NCI-H510A (cell line): ENCODE results near the gene TBC1D12.
A peak's percentile ranks its signal among the peaks of the same experiment; 100 is the strongest.
"Not testable (repeated sequence)": the region's sequence is repeated elsewhere in the genome, so short reads cannot be mapped to it uniquely, and the experiment has no call there.

Experiments
- DNase-seq: peaks from one replicate; lab custom pipeline; 2025; lab: John Stamatoyannopoulos, UW

The TBC1D12 gene

DNA sequence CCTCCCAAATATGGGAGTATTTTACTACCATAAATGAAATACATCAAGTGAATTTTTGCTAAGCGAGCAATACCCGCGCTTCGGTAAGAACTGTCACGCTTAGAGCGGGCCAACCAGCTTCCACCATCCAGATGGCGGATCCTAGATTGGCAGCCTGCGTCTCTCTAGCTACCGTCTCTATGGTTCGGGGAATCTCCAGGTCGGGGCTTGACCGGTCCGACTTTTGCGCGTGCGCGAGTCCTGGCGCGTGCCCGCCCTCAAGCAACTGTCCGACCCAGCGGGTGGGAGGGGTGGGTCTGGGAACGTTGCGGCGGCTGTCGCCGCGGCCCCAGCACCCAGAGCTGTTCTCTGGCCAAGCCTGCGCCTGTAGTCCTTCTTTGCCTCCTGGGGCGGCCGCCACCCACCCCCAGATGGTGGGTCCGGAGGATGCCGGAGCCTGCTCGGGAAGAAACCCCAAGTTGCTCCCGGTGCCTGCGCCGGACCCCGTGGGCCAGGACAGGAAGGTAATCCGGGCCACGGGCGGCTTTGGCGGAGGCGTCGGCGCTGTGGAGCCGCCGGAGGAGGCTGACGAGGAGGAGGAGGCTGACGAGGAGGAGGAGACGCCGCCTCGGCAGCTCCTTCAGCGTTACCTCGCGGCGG, at the start of gene TBC1D12:
Gene TBC1D12 (plus strand): TSS at position 338 of the 639 bp plus-strand sequence. CDS start 73 bp downstream, at position 411.
- peak; percentile 92 for DNase-seq

DNA sequence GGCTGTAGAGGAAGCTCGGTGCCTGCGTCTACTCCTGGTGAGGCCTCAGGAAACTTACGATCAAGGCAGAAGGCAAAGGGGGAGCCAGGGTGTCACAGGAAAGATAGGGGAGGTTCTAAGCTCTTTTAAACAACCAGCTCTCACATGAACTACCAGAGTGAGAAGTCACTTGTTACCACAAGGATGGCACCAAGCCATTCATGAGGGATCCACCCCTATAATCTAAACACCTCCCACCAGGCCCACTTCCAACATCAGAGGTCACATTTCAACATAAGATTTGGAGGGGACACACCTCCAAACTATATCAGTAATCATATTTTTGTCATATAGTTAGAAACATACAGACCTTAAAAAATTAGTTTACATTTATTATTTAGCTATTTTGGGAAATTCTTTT, 49.0 kb upstream of the TBC1D12 start:
- no peak for DNase-seq

DNA sequence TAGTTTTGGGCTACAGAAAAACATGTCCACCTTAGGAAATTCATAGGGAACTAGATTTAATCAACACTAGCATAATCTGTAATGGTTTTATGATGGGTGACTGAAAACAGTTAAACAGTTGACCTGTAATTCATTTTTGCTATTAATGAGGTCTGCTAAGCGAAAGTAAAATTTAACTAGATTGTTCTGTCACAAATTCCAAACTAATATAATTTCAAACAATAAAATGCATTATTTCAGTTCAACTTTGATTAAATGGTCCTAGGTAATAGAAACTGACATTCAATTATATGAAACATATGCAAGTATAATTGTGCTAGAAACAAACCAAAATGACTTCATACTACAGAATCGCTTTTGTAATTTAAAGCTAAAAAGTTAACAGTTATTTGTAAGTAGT, 46.5 kb upstream of the TBC1D12 start:
- no peak for DNase-seq

DNA sequence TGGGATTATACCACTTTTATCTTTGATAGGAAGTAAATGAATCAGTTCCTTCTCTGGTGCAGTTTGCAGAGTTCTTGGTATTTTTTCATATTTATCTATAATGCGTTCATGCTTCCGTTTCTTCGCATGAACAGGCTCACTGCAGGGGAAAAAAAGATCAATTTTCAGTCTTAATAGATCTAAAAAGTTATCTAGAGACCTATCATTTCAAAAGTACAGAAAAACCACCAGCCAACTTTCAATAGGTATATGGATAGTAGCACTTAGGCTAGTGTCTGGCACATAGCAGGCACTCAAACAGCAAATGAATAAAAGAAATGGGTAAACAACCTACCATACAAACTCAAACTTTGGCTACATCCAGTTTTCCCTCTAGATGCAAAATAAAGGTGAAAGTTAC, 45.1 kb upstream of the TBC1D12 start:
- DNase-seq: no peak

DNA sequence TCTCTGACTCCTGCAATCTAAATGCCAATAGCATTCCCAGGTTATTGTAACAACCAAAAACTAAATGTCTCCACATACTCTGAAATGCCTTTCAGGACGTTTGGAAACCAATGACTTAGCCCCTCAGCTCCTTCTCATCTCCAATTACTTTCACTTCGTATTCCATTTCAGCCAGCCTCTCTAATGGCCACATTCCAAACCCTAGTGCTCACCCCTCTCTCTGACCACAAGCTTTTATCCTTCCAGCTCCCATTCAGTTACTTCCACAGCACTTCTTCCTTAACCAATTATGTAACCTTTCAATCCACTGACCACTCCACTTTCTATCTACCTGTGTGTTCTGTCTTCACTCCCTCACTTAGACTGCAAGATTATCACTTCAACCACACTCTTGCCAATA, 43.9 kb upstream of the TBC1D12 start:
- DNase-seq: no peak

DNA sequence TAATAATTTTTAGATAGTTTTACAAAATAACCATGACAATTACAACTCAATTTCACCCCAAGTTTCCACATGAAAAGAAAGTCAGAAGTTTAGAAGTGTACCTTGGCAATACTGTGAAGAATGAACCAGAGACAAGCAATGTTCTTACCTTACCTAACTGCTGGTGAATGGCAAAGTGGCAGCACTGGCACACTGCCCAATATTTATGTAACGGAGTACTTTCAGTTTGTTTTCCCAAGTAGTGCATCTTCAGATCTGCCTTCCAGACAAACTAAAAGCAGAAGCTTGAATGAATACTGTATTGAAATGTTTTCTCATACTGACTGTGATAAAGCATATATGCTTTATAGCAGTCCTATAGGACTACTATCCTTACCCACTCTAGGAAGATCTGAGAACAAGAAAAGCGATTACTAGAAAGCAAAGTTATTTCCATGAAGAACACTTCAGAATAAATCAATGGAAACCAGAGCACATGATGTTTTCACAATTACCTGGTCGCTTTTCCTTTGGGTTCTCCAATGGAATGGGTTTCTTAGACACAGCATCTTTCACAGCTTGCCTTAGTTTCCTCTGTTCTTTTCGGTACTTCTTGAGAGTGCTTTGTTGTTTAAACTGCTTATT, 41.1 kb upstream of the TBC1D12 start:
- no peak for DNase-seq

DNA sequence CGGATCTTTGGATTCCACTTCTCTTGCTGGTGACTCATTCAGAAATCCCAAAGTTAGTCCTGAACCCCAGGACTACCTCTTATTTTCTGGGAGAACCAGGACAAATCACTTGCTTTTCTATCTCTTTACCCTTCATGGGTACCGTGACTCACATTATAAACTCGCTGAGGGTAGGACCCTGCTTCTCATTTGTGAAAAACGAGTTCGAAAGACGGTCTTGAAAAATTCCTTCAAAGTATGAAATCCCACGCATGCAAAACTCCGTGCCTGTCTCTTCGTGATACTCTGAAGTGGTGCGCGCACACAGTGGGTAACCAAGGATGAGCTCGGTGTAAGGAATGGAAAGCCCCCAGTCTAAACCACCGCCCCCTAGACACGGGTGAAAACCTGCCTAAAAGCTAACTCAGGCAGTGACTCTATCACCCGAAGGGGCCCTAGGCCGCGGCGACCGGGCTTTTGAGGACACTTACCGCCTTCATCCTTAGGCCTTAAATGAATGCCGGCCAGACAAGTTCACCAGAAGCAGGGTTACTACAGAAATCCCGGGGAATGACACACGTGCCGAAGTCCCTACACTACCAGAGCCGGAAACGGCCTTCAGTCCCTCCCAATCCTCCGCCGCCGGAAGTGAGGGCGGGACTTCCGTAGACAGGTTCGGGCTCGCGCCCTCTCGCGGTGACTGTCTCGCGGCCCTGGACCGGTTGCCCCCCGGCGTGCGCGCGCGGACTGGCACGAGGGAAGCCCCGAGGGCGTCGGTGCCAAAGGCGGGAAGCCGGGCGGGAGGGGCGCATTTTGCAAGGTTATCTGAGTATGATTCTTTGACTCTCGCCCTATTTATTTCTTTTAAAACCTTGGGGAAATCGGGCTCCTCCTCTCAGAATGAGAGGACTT, 39.7 kb upstream of the TBC1D12 start, which contains the start of gene NOC3L:
Gene NOC3L (minus strand): TSS at position 580 of the 891 bp plus-strand sequence. CDS start 101 bp downstream, at position 479.
- DNase-seq: peak; percentile 91

DNA sequence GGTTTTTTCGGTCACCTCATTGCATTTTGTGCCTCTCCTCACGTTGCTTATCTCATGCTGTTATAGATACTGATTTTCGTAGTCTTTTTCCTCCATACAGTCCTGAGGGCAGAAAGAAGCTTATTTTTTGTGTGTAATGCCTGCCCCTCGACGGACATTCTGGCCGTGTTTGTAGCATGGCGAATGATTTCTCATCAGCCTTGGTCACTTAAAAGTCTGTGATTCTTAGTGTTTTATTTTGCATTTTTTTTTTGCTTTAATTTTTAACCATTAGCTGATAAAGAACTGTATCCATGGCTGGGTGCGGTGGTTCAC, 39.1 kb upstream of the TBC1D12 start:
- DNase-seq: no peak

DNA sequence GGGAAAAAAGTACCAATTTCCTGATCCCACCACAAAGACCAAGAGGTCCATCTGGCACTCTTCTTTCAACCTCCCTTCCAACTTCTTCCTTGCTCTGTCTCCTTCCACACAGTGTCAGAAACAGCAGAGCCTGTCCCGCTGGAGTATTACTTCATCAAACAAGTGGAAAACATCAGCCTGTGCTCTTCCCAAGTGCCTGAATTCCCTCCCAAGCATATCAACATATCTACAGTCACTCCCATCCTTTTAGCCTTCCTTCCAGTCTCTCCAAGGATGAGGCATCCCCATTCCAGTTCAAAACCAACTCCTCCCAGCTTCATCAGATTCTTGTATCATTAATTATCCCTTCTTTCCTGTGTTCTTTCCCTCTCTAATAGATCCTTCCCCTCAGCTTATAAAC, 37.9 kb upstream of the TBC1D12 start:
- DNase-seq: no peak

DNA sequence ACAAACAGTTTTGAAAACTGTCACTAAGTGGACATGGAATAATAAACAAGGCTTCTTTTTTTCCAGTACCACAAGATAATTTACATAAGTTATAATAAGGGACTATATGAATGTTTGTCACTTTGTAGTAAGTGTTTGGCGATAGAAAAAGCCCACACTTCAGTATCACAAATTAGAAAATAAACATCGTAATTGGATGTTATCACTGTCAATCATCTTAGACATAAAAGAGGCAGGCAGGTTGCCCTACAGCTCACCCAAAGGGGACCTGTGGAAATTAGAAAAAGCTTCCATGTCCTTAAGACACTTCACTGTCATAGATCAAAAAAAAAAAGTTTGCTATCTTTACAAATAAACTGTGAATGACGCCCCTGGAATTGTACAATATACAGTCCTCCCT, 36.0 kb upstream of the TBC1D12 start:
- DNase-seq: no peak

DNA sequence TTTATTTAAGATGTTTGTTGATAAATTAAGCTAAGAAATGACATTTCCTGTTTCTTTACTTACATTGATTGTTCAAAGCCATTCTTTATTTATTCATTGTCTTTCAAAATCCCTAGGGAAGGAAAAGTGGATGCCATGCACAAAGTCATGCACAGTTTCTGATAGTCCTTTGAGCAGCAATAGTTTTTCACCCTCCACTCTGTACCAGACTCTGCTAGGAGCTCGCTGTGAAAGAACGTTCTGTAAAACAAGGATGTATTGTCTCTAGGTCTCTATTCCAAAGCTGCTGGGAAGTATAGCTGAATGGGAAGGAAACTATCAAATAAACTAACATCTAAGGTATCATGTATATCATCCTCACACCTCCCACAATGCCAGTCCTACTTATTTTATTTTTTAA, 31.8 kb upstream of the TBC1D12 start:
- no peak for DNase-seq

DNA sequence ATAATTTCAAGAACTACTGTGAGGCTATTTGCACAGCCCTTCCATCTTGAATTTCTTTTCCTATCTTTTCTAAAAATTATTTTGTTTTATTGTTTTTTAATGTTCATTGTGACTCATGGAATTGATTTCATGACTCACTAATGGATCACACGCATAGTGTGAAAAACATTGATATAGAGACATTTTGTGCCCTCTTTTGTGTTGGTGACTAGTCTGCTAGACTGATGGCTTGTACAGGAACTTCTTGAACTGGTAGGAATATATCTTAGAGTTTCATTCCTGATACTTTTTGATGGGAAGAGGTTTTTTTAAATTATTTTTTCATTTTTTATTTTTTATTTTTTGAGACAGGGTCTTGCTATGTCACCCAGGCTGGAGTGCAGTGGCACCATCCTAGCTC, 27.0 kb upstream of the TBC1D12 start:
- no peak for DNase-seq

DNA sequence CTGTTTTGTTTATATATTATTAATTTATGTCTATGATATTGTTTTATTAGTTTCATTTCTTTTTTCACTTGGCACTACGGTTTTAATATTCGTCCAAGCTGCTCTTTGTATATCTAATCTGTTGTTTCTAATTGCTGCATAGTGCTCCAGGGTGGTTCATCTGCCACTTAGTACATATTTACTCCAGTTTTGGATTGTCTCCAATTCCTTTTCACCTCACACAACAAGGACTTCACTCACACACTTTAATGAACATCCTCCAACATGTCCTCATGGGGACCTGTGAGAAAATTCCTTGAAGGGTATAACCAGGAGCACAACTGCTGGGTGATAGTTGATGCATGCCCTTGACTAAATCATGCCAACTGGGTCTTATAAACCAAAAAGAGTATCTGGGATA, 25.5 kb upstream of the TBC1D12 start:
- DNase-seq: no peak

DNA sequence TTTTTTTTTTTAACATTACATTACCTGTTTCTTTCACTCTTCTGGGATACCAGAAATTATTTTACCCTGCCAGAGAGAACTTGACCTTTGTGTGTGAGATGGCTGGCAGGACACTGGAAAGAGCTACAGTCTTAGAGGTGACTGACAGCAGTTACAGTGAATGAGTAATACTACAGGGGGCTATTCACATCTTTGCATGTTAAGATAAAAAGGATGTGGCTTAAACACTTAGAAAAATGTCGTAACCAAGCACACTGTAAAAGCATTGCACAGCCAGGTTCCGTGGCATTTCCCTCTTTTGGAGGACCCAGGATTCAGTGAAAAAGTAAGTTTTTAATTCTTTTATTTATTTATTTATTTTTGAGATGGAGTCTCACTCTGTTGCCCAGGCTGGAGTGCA, 18.8 kb upstream of the TBC1D12 start:
- DNase-seq: no peak

DNA sequence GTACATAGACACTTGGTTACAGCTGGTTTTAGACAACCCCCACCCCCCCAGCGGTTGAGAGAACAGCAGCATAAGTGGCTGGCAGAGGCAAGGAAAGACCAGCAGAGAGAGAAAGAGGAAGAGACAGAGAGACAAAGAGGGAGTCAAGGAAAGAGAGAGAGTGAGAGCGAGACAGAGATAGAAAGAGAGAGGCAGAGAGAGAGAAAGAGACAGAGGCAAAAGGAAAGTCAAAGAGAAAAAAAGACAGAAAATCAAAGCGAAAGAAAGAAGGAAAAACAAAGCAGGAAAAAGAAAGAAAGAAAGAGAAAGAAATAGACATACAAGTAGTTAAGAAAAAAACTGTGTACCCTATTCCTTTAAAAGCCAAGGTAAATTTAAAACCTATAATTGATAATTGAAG, 16.6 kb upstream of the TBC1D12 start:
- DNase-seq: not testable (repeated sequence)

DNA sequence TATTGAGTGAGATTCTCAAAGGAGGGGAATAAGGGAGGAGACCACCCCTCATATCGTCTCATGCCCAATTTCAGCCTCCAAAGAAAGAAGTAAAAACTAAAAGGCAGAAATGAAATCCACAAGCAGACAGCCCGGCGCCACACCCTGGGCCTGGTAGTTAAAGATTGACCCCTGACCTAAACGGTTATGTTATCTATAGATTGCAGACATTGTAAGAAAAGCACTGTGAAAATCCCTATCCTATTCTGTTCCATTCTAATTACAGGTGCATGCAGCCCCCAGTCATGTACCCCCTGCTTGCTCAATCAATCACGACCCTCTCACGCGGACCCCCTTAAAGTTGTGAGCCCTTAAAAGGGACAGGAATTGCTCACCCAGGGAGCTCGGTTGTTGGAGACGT, 10.2 kb upstream of the TBC1D12 start:
- DNase-seq: not testable (repeated sequence)

DNA sequence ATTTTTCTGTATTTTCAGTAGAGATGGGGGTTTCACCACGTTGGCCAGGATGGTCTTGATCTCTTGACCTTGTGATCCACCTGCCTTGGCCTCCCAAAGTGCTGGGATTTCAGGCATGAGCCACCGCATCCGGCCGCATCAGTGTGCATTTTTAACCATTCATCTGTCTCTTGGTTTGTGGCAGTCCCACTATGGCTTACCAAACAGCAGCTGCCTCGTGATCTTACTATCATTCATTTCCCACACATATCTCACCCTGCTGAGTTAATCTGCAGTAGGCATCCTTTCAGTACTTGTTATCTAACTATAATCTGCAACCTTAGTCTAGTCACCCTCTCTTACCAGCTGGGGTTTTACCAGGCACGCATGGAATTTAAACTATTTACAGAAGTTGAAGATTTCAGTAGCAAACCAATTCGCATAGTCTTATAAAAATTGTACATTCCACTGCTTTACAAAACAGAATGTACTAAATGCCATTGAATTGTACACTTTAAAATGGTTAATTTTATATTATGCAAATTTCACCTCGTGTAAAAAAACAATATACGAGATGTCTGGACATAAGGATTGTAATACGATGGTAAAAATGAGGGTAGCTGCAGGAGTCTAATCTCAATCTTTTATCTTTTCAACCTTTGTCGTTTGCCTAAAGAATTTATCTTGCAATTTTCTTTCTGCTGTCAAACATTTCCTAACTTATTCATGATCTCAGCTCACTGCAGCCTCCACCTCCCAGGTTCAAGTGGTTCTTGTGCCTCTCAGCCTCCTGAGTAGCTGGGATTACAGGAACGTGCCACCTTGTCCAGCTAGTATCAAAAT, 4.6 kb upstream of the TBC1D12 start:
- DNase-seq: no peak

DNA sequence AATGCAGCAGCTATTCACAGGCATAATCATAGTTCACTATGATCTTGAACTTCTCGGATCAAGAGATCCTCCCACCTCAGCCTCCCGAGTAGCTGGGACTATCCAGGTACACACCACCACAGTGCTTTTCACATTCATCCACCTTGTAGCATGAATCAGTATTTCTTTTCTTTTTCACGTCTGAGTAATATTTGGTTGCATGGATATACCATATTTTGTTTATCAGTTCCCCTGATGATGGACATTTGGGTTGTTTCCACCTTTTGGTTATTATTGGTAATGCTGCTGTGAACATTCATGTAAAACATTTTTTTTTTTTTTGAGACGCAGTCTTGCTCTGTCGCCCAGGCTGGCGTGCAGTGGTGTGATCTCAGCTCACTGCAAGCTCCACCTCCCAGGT, 3.6 kb upstream of the TBC1D12 start:
- DNase-seq: no peak

DNA sequence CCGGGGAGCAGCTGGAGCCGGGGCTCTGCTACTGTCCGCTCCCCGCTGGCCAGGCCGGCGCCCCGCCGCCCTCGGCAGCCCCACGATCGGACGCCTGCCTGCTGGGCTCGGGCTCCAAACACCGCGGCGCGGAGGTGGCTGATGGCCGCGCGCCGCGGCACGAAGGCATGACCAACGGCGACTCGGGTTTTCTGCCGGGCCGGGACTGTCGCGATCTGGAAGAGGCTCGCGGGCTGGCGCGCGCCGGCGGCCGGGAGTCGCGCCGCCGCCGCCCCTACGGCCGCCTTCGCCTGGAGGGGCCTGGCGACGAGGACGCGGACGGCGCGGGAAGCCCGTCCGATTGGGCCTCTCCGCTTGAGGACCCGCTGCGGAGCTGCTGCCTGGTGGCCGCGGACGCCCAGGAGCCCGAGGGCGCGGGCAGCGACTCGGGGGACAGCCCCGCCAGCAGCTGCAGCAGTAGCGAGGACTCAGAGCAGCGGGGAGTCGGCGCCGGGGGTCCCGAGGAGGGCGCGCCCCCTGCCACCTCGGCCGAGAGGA, 570 bp downstream of the TBC1D12 start:
- DNase-seq: peak; percentile 13

DNA sequence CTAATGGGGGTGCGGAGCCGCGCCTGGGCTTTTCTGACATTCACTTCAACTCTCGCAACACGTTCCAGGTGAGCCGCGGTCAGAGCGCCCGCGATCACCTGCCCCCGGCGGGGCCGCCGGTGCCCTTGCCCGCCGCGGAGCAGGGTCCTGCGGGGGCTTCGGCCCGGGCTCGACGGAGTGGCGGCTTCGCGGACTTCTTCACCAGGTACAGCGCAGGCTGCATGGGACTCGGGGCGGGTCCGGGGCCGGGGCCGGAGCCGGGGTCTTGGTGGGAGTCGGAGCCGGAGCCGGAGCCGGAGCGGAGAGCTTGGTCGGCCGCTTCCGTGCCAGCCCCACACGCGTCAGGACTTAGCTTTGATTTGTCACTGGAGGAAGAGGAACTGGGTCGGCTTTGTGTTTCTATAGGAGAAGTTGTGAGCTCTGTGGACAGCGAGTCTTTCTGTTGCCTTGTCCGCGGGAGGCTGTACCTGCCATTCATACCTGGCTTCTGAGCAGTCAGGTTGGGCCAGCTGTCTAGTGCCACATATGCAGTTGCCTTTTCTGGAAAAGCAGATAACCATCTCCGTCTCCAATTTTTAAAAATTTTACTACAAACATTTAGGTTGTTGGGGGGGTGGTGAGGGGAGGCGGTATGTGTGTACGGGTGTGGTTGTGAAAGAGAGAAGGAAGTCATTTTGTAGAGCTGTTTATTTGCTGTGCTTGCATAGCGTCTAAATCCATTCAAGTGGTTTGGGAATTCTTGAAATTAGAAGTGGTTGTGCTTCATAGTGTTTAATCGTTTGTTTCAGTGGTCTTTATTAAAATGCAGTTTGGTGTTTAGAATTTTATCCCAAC, 1.3 kb downstream of the TBC1D12 start:
- peak; percentile 29 for DNase-seq

DNA sequence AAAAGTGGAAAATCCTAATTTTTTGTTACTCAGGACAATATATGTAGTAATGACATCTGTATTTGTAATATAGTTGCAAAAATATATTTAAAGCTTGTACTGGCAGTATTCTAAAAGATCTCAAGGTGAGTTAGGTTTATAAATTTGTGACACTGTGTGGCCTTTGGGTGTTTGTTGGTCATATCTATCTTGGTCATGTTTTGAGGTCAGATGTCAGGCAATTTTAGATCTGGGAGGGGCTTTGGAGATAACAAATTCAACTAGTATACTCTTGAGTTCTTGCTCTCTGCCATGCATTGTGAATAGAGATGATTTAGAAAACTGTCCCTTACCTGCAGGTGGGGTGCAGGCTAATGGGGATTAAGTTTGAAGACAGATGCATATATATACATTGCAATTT, 3.1 kb downstream of the TBC1D12 start:
- no peak for DNase-seq
